Amygdala (tissue), 56 donors: ENCODE measurements around the gene XRCC3.

Experiments used
- DNase-seq, 56 donors: peaks; one replicate each; lab custom pipeline; 2025; lab: John Stamatoyannopoulos, UW

Gene XRCC3

GRCh38 chr14:103739466-103739792 lies 24.2 kb upstream of the XRCC3 start:
- DNase-seq, result no peak

DNA sequence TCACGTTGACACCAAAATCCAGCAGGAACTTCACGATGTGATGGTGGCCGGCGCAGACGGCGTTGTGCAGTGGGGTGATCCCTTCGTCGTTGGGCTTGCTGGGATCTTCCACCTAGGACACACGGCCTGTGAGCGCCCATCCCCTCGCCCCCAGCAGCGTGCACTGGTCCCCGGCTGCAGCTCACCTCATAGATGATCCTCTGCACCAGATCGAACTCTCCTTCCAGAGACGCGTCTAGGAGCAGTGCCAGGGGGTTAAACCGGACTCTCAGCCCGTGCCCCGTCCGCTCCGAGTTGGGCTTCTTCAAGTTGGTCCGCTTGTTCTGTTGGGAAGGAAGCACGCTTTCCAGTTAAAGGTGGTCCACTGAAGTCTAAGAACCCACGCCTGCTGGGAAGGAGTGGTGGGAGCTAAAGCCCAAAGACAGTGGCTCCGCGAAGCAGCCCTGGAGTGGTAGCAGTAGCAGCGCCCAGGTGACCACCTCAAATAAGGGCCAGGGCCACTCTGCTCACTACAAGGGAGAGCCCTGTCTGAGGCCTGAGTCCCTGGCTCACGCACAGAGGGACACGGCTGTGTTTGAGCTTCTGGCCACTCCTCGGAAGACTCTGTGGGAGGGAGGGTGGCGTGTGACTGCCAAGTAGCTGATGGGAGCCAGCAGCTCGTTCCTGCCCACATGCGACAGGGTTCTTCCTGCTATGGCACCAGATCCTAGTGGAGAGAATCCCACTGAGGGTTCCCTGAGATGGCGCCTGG lies 23.6 kb upstream of the XRCC3 start:
- DNase-seq, result peak in 11 of 56 donors; percentile 32 to 72 (median 46)

DNA sequence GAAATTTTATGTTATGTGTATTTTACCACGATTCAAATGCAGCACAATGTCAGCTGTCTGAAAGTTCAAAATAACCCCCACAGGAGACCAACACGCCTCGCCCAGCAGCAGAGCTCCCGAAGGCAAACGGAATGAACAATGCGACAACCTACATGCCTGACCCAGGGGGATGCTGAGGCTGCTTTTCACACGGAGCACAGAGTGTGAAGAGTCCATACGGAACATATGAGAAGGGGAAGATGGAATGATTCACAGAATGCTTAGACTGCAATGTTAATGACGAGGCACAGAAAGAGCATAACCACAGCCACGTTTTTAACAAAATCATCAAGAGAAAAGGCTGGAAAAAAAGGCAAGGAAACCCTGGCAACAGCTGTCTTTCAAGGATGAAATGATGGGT lies 22.9 kb upstream of the XRCC3 start:
- no peak for DNase-seq

DNA sequence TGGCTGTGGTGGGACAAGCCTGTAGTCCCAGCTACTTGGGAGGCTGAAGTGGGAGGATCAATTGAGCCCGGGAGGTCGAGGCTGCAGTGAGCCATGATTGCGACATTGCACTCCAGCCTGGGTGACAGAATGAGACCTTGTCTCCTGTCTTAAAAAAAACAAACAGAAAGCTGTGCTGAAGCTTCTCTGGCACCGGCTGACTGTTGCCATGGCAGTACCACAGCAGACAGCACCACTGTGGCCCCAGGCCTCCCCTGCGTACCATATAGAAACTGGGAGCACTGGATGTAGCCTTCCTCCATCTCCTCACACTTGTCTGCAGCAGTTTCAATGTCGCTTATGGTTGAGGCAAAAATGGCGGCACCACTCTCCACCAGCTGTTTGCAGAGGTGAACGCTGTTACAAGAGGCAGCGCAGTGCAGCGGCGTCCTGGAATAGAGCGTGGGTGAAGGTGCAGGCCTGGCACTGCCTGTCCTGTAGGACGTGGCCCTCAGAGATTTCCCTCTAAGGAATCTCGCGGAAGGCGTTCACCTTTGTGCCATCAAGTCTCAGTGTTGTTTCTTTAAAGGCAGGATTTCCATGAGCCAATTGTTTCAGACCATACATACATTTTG lies 22.3 kb upstream of the XRCC3 start:
- DNase-seq, result no peak

DNA sequence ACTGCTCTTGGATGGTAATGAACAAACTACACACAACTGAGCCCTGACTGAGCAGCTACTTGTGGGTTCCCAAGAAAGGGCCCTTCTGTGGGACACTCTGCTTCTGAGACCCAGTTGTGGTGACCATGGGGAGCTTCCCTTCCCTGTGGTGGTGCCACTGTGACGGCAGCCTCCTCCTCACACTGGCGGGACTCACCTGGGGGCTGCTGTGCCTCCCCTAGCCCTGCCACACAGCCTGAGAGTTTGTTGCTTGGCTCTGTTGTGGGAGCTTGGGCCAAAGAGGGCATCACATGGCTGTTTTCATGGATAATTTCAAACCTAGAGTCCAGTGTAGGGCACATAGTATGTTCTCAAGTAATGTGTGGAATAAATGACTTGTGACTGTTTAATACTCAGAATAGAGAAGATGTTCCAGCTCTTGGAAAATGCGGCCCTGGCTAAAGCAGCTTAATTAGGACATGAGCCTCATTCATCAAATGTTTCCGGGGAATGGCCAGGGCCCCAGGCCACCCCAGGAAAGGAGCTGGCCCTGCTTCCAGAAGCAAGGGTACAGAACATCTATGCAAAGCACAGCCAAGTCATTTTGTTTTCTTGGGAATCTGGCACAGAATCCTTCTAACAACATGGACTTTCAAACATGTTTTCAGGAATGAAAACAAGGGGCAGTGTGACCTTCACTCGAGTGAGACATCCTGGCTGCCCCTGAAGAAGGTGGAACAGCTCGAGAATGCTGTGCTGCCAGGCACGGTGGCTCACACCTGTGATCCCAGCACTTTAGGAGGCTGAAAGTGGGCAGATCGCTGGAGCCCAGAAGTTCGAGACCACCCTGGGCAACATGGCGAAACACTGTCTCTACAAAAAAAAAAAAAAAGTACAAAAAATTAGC lies 21.5 kb upstream of the XRCC3 start:
- DNase-seq, result peak in 11 of 56 donors; percentile 22 to 57 (median 42)

DNA sequence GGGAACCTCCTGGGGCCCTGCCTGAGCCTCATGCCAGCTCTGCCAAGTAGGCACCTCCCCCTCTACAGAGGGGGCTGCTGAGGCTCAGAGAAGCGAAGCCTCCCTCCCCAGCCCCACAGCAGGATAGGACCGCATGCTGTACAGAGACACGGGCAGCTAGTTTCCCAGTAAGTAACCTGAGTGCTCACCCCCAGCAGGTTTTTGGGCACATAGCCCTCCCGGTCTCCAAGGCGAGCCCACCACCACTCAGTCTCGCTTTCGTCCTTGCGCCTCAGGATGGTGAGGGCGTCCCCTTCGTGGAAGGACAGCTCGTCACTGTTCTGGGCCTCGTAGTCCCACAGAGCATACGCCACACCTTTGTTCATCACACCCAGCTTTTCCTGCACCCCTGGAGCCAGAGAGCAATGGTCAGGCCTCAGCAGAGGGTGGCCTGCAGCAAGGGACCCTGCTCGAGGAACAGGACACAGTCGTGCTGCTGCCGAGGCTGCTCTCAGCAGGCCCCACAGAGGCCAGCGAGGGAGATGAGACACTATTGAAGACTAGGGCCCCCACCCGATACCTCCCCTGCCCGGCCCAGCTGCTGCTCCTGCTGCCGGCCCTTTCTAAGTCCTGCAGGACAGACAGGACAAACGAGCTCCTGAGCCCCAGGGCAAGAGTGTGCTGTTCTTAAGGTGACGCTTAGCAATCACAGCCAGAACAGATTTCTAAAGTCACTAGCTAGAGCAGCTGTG lies 20.7 kb upstream of the XRCC3 start:
- no peak for DNase-seq

DNA sequence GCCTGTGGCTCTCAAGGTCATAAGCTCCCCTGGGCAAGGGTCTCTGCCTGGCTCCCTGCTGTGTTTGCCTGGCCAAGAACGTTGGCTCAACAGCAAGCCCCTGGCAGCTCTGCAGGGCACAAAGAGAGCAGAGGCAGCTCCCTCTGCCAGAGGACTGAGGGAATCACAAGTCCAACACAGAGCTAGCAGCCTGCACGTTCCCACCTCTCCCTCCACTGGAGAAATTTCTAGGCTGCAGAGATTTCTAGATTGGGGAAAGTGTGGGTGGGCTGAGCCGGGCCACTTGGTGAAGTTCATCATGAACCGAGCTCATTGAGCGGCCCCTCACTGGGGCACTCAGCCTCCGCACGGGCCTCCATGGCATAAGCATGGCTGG lies 20.2 kb upstream of the XRCC3 start:
- peak in 15 of 56 donors; percentile 31 to 63 (median 43) for DNase-seq

DNA sequence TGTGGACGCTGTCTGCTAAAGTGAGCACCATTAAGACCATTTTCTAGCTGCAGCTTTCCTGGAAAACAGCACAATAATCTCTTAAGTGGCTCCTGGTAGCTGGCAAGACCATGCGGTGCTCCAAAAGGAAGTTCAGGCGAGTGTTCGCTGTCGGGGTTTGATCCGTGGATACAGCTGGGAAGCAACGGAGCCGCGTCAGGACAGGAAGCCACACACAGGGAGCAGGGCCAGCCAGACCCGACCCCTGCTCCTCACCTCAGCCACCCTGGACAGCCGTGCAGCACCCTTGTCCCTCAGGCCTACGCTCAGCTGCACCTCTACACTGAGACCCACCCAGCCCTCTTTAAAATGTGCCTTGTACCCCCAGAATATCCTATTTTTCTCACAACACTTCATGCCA lies 19.8 kb upstream of the XRCC3 start:
- no peak for DNase-seq

DNA sequence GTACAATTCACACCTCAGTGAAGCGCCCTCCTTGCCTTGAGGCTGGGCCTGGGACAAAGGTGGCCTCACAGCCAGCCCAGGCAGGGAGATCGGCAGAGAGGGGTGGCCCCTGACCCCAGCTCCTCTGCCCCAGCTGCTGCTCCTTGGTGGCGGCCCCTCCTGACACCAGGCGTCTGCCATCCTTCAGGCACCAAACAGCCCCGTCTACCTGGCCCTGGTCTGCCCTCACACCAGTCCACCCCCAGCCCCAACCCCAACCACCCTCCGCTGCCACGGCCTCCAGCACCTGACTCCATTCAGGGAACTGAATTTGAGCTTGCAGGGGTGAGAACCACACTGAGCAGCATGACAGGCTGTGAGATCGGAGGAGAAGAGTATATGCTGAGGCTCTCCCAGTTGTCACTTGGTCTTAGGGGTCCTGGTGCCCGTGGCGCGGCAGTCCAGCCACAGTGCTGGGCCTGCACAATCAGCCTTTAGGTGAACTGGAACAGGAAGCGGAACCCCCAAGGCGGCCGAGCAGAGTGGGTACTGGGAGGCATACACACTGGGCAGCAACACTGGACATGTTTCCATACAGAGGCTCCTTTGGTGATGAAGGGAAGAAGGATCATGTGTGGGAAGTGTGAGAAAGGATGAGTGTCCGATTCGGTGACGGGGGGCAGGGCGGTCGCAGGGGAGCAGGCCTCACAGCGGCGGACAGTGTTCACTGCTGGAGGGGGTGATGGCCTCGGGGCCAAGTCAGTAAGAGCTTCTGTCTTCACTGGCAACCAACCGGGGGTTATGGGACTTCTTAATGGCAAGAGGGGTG lies 19.0 kb upstream of the XRCC3 start:
- DNase-seq, result no peak

- DNase-seq, result no peak
Measured at GRCh38 chr14:103733651-103734050, 18.4 kb upstream of the XRCC3 start.

DNA sequence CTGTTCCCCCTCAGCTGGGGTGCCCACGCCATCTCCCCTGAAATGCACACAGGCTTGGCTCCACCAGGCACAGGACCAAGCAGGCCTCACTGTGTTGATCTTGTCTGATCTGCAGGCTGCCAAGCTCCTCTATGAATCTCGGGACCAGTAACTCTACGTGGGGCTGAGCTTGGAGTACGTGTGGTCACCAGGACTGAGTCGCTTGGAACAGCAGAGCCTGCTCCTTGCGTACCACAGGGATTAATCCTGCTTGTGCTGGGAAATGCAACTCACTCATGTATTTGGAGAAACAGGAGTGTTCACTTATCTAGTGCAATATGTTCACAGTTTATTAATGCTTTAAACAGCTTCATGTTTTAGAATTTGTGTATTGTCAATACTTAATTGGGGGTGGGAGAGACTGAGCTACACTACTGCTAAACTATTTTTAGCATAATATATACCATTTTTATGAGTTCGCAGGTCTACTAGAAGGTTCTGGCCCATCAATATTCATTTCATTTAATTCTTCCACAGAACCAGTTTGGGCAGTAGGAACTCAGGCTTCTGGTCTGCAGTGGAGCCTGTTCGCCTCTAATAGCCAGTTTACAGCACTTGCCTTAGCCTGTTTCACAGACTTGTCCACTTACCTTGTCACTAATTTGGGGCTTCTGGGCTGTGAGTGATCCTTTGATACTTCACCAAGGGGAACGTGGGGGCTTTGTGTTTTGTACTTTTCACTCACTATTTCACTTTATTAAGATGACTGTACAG lies 17.8 kb upstream of the XRCC3 start:
- DNase-seq, result no peak

DNA sequence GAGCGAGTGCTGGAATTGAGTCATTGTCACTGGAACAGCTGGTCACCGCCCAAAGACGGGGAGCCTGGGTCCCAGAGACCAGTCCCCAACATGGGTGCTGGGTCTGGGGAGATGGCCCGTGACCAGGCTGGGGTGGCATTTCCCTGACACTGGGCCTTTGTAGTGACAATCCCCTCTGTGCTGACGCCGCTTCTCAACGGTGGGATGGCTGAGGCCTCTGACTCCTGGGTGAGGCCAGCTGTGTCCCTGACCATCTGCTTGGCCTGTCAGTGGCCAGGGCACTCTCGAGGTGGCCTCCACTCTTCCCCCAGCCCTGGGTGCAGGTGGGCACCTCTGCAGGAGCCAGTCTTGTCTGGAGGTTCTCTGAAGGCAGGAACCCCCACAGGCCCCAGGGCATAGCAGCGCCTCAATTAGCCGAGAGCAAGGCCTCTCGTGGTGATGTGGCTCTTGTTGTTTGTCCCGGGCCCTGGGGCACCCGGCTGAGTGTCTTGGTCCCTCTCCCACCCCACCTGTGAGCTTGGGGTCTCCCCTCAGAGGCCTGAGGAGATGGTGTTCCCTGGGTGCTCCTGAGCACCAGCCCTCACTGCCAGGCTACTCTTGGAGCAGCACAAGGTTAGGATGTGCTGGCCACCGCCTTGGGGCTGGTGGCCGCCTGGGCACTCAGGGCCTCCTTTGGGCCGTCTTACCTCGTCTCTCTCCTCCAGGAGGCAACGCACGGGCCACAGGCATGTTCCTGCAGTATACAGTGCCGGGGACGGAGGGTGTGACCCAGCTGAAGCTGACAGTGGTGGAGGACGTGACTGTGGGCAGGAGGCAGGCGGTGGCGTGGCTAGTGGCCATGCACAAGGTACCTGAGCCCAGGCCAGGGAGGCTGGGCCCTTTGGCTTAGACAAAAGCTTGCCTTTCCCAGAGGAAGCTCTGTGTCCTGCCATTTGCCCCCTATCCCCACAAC lies 16.9 kb upstream of the XRCC3 start:
- no peak for DNase-seq

DNA sequence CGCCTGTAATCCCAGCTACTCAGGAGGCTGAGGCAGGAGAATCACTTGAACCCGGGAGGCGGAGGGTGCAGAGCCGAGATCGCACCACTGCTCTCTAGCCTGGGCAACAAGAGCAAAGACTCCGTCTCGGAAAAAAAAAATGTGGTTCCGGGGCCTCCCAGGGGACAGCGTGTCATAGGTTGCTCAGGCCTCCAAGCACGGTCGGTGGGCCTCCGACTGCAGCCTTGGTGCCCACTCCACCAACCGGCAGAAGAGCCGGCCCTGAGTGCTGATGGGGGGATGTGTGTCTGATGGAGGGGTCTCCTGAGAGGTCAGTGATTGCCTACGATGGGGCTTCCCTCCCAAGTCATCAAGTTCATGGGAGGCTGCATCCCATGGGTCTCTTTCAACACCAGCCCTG lies 16.2 kb upstream of the XRCC3 start:
- no peak for DNase-seq

- peak in 1 of 56 donors; percentile 23 for DNase-seq
Measured at GRCh38 chr14:103730490-103731035, 15.3 kb upstream of the XRCC3 start.

DNA sequence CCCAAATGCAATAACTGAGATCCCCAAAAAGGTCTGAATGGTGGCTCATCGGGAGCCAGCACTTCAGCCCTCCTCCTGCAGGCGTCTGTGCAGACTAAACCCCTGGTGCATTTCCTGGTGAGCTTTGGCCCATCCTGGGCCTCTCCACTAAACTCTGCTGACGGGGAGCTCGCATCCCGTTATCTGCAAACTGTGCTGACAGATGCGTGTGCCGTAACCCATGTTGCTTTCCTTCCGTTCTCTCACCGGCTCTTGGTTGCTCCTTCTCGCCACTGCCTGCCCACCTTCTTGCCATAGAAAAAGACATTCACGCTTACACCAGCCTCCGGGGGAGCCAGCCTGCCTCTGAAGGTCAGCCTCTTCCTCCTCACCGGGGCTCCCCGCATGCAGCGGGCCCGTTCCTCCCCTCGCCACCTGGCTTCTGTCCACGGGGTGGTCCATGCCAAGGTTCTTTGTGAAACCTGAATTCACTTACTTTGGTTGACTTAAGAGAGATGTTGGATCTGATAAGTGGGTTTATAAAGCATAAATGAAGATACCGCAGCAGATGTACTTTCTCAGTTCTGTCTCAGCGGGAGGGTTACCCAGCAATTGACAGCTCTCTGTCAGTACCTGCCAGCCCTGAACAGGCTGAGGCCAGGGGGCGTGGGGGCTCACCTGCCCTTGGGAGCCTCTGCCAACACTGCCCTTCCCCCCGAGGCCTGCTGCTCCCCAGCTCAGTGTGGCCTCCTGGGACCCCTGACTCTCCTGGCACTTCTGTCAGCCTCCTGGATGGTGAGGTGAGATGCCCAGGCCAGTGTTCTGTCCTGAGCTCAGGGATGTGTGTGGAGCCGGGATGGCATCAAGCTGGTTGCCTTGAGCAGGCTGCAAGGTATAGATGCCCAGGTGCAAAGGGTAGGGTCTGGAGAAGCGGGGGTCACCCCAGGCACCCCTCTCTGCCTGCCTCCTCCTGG lies 14.5 kb upstream of the XRCC3 start:
- DNase-seq, result no peak

DNA sequence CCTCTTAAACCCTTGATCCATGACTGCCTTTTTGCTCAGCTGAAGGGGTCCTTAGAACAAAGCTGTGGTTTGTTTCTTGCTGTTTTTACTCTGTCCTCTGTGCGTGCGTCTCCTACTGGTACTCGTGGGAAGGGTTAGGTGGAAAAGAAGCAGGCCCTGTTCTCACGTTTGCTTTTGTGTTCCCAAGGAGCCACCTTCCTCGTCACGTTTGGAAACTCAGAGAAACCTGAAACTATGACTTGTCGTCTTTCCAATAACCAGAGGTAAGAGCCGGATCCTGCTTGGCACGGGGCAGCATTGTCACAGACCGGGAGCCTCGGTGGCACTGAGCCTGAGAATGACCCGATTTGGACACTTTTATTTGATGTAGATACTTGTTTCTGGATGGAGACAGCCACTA lies 13.5 kb upstream of the XRCC3 start:
- DNase-seq, result no peak

DNA sequence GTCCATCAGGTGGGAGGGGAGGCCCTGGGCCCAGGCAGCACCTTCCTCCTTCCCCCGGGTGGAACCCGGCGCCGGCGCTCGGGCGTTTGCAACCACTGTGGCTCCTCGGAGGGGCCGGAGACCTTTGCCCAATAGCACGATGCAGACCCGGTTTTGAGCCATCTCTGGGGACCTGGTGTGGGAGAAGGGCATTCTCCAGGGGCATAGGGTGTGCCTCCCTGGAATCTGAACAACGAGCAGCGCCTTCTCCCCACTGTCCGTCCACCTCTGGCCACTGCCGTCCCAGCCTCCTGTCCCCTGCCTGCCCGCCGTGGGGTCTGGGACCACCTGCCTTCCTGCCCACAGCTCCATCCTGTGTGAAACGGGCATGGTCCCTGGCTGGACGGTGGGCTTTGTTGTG lies 12.9 kb upstream of the XRCC3 start:
- no peak for DNase-seq
